ENCODE data around the gene STAT2. TPM values are rescaled to one million over a fixed set of nuclear protein-coding genes. Genes with fewer than 3 reads are reported as not detected.

The STAT2 gene
- total and polyA plus RNA-seq, 9 of the 15 experiments (the other 6 are each of a cell fraction or from before 2014, with no cell fraction given), result 15.5 to 46.9 (median 40.1) TPM

DNA sequence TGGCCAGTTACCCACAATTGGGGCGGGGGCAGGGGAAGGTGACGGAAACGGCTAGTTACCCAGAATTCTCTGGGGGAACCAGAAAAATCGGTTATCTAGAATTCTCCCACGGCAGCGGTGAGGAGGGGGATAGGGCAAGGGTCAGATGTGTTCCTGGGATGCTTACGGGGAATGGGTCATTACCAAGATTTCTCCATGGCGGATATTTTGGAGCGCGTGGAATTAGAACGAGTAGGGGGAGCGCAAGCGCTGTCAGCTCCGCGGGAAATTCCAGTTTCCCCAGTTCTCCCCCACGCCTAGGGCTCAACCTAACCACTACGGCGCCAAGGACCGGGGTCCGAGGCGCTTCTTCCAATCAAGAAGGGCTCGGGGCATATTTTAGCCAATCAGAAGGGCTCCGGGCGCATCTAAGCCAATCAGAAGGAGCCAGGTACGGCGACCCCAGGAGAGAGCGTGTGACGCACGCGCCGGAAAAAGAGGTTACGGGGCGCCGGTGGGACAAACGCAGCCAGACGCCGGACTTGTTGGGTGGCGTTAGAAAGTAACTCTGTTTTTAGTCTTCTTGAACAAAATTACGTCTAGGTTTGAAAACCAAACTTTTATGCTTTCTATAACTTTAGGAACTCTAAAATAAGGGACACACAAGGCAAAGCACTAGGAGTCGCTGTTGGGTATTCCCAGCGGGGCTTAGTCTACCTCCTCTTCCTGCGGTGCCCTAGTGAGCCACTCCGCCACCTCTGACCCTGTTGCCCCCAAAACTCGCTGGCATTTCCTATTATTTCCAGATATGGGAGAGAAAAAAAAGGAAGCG lies 26.0 kb downstream of the STAT2 start, which contains the start of gene PAN2 (continued):
- TF ChIP-seq, protein P1, sequence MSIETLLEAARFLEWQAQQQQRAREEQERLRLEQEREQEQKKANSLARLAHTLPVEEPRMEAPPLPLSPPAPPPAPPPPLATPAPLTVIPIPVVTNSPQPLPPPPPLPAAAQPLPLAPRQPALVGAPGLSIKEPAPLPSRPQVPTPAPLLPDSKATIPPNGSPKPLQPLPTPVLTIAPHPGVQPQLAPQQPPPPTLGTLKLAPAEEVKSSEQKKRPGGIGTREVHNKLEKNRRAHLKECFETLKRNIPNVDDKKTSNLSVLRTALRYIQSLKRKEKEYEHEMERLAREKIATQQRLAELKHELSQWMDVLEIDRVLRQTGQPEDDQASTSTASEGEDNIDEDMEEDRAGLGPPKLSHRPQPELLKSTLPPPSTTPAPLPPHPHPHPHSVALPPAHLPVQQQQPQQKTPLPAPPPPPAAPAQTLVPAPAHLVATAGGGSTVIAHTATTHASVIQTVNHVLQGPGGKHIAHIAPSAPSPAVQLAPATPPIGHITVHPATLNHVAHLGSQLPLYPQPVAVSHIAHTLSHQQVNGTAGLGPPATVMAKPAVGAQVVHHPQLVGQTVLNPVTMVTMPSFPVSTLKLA (conservative IDR thresholded peaks at IDR 0.05), result peak; percentile 76 to 83
- TF ChIP-seq PHB (CRISPR knock-in tag; IDR thresholded peaks at IDR 0.05) (no peak), GATAD2A (IDR thresholded peaks at IDR 0.05) (peak; percentile 40; the same call in 1 of the 2 replicates), POU5F1 (IDR thresholded peaks at IDR 0.05; ENCODE audit: borderline replicate concordance, low read depth, low read length, partially characterized antibody) (peak; percentile 56), PHF21A (IDR thresholded peaks at IDR 0.05; ENCODE audit: borderline replicate concordance, low read depth) (peak; percentile 37; the same call in 1 of the 2 replicates), BRD4 (IDR thresholded peaks at IDR 0.05) (0 out of 2 replicates have a peak, but pooled peaks have one; percentile 49), SIX5 (IDR thresholded peaks at IDR 0.05; ENCODE audit: borderline replicate concordance in 1 of 2, insufficient read depth in 1 of 2, low read depth in 1 of 2, low read length in 2 of 2) (0 out of 4 replicates have a peak, but pooled peaks of 1 of the 2 experiments have one; percentile 17), PYGO2 (tag; IDR thresholded peaks at IDR 0.05) (peak; percentile 10; the same call in 1 of the 2 replicates), GTF2E2 (tag; IDR thresholded peaks at IDR 0.05) (peak; percentile 95), DMBX1 (CRISPR knock-in tag; IDR thresholded peaks at IDR 0.05; ENCODE audit: borderline replicate concordance) (peak; percentile 72; the same call in 1 of the 2 replicates), NFYB (IDR thresholded peaks at IDR 0.05; ENCODE audit: extremely low read depth, insufficient read length) (peak; percentile 88), ZNF263 (CRISPR knock-in tag; IDR thresholded peaks at IDR 0.05; ENCODE audit: borderline replicate concordance) (no peak), ZNF41 (CRISPR knock-in tag; conservative IDR thresholded peaks at IDR 0.05) (0 out of 2 replicates have a peak, but pooled peaks have one; percentile 43), HEY1 (CRISPR knock-in tag; IDR thresholded peaks at IDR 0.05; ENCODE audit: borderline replicate concordance) (0 out of 2 replicates have a peak, but pooled peaks have one; percentile 55), HMGN3 (IDR thresholded peaks at IDR 0.05; ENCODE audit: borderline replicate concordance, extremely low read depth, insufficient read length, low read depth, low read length) (peak; percentile 33), ASH1L (IDR thresholded peaks at IDR 0.05; ENCODE audit: borderline replicate concordance, low read depth, partially characterized antibody) (peak; percentile 96)
- TF ChIP-seq, protein P2, sequence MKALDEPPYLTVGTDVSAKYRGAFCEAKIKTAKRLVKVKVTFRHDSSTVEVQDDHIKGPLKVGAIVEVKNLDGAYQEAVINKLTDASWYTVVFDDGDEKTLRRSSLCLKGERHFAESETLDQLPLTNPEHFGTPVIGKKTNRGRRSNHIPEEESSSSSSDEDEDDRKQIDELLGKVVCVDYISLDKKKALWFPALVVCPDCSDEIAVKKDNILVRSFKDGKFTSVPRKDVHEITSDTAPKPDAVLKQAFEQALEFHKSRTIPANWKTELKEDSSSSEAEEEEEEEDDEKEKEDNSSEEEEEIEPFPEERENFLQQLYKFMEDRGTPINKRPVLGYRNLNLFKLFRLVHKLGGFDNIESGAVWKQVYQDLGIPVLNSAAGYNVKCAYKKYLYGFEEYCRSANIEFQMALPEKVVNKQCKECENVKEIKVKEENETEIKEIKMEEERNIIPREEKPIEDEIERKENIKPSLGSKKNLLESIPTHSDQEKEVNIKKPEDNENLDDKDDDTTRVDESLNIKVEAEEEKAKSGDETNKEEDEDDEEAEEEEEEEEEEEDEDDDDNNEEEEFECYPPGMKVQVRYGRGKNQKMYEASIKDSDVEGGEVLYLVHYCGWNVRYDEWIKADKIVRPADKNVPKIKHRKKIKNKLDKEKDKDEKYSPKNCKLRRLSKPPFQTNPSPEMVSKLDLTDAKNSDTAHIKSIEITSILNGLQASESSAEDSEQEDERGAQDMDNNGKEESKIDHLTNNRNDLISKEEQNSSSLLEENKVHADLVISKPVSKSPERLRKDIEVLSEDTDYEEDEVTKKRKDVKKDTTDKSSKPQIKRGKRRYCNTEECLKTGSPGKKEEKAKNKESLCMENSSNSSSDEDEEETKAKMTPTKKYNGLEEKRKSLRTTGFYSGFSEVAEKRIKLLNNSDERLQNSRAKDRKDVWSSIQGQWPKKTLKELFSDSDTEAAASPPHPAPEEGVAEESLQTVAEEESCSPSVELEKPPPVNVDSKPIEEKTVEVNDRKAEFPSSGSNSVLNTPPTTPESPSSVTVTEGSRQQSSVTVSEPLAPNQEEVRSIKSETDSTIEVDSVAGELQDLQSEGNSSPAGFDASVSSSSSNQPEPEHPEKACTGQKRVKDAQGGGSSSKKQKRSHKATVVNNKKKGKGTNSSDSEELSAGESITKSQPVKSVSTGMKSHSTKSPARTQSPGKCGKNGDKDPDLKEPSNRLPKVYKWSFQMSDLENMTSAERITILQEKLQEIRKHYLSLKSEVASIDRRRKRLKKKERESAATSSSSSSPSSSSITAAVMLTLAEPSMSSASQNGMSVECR (CRISPR knock-in tag; IDR thresholded peaks at IDR 0.05), result peak; percentile 33

Measured in K562 (cell line).